Mucosa of descending colon (tissue), 3 donors: ENCODE data around the gene HRH2. TPM values are rescaled to one million over a fixed set of nuclear protein-coding genes. Genes with fewer than 3 reads are reported as not detected.

Experiments used
- ATAC-seq: fragments of 200-7000 bp; cut with Tn5 transposase; one replicate; pipeline ENCODE4 v1.9.1; 2020; ENCODE audit warnings: mild to moderate bottlenecking, moderate library complexity
- DNase-seq, 3 donors: peaks; one replicate each; pipeline ENCODE4 v3.0.0-alpha.2; 2020
- H3K36me3 ChIP-seq: fragments of 200-600 bp; one replicate; pipeline ENCODE4 v1.8.0; 2021; ENCODE audit warnings: low read depth, mild to moderate bottlenecking
- H3K4me1 ChIP-seq: fragments of 200-600 bp; one replicate; pipeline ENCODE4 v1.8.0; 2021; ENCODE audit warnings: low read depth, mild to moderate bottlenecking
- H3K4me3 ChIP-seq: fragments of 200-600 bp; one replicate; pipeline ENCODE4 v1.8.0; 2021; ENCODE audit warnings: mild to moderate bottlenecking
- H3K9me3 ChIP-seq: fragments of 200-600 bp; one replicate; pipeline ENCODE4 v1.8.0; 2021; ENCODE audit warnings: mild to moderate bottlenecking
- CTCF ChIP-seq: fragments of 200-600 bp; IDR thresholded peaks from one replicate; pipeline ENCODE4 v1.8.0; 2022; ENCODE audit warnings: antibody characterized with exemption, mild to moderate bottlenecking
- intact Hi-C, 2 donors: fragments of 100-400 bp; cut with DNase I in 1 of 2; cut with micrococcal nuclease in 1 of 2; formaldehyde crosslinking; loops; one replicate each; pipeline versions ENCODE4 v1.11.0 to v1.11.1; 2022; cut with DNase I, micrococcal nuclease
- total RNA-seq, 3 donors: library from RNA; stranded (reverse); fragmentation: NEBNext Ultra II Directional in 2 of 3; extraction: Animal tissue kit (Norgen Biotek cat#: 25700) in 2 of 3; gene quantifications; one replicate each; pipeline versions ENCODE4 v1.2.1 to v1.2.4, GENCODE V29; 2021 to 2023
- donor health status: DM: no; HTN: no; CAD: no; lungs with moderate emphysema.
- donor health status: DM: no; HTN: no; CAD: no.
- donor health status: DM: no; HTN: yes; CAD: no.

The HRH2 gene
- total RNA-seq, 3 donors from 2014 or later = 0.32 to 3.0 (median 1.3) TPM

GRCh38 chr5:175745210-175745609 lies 87.3 kb downstream of the HRH2 start:
- Histone ChIP-seq H3K4me3 (no peak overlapping the region), H3K36me3 (no peaks in the 10 kb centered on the region), H3K4me1 (no peaks in the 10 kb centered on the region), H3K9me3 (no peaks in the 10 kb centered on the region)
- TF ChIP-seq CTCF = no peak
- DNase-seq (no peak), ATAC-seq (no peak)
- intact Hi-C loops = no loop called here

GRCh38 chr5:175746851-175747250 lies 89.0 kb downstream of the HRH2 start:
- intact Hi-C loops = no loop called here
- ATAC-seq (peak; percentile 76), DNase-seq (no peak)
- Histone ChIP-seq H3K4me3 (no peak overlapping the region), H3K9me3 (no peaks in the 10 kb centered on the region), H3K36me3 (no peaks in the 10 kb centered on the region), H3K4me1 (no peaks in the 10 kb centered on the region)
- TF ChIP-seq CTCF = no peak

- Histone ChIP-seq H3K36me3 (no peaks in the 10 kb centered on the region), H3K4me1 (no peaks in the 10 kb centered on the region), H3K9me3 (no peaks in the 10 kb centered on the region), H3K4me3 (no peak overlapping the region)
- DNase-seq = no peak
- ATAC-seq = no peak
- intact Hi-C loops = no loop called here
- TF ChIP-seq CTCF = no peak
Observed at GRCh38 chr5:175747539-175748060, 89.7 kb downstream of the HRH2 start.

GRCh38 chr5:175748650-175749049 lies 90.8 kb downstream of the HRH2 start:
- Histone ChIP-seq H3K4me1 (no peaks in the 10 kb centered on the region), H3K9me3 (no peaks in the 10 kb centered on the region), H3K36me3 (no peaks in the 10 kb centered on the region), H3K4me3 (no peak overlapping the region)
- intact Hi-C loops = no loop called here
- ATAC-seq (no peak), DNase-seq (no peak)
- TF ChIP-seq CTCF = no peak

- TF ChIP-seq CTCF = no peak
- DNase-seq (no peak), ATAC-seq (no peak)
- Histone ChIP-seq H3K9me3 (no peaks in the 10 kb centered on the region), H3K36me3 (no peaks in the 10 kb centered on the region), H3K4me3 (no peak overlapping the region), H3K4me1 (no peaks in the 10 kb centered on the region)
- intact Hi-C loops = no loop called here
Observed at GRCh38 chr5:175749591-175749990, 91.7 kb downstream of the HRH2 start.

GRCh38 chr5:175750511-175750931 lies 92.7 kb downstream of the HRH2 start:
- no peak for DNase-seq
- ATAC-seq = no peak
- Histone ChIP-seq H3K4me1 (no peaks in the 10 kb centered on the region), H3K36me3 (no peaks in the 10 kb centered on the region), H3K4me3 (no peak overlapping the region), H3K9me3 (no peaks in the 10 kb centered on the region)
- intact Hi-C loops = no loop called here
- no peak for TF ChIP-seq CTCF
